Naive B cell (primary cell): ENCODE measurements around the gene HSPB9. TPM values are rescaled to one million over a fixed set of nuclear protein-coding genes. Genes with fewer than 3 reads are reported as not detected.

Experiments used
- polyA plus RNA-seq, 6 donors: library from polyadenylated mRNA; unstranded; fragments of 300-500 nt; fragmentation: Illumina TruSeq; gene quantifications; one replicate each; pipeline ENCODE4 v1.2.3, GENCODE V29; 2021; ENCODE audit warnings: low read depth in 6 of 6

The HSPB9 gene
- polyA plus RNA-seq, 6 donors from 2014 or later = 0.17 to 0.37 (median 0.25) TPM; not detected in 2

Other genes with a start within 250 kb of the HSPB9 start
- 10 to 100 TPM; 34.0 to 63.5 (median 49.8) TPM for gene ACLY, start 203.9 kb upstream of the HSPB9 start, polyA plus RNA-seq
- gene ODAD4, start 192.2 kb upstream of the HSPB9 start, polyA plus RNA-seq = under 1 TPM in 4 of 6 donors, not detected in 2; 0.17 to 0.60 (median 0.37) TPM
- gene CNP, start 156.0 kb upstream of the HSPB9 start, polyA plus RNA-seq = 10 to 100 TPM; 27.5 to 42.4 (median 34.8) TPM
- 10 to 100 TPM; 33.4 to 98.0 (median 77.4) TPM for gene DNAJC7, start 105.4 kb upstream of the HSPB9 start, polyA plus RNA-seq
- gene NKIRAS2, start 102.7 kb upstream of the HSPB9 start, polyA plus RNA-seq = 10 to 100 TPM; 25.0 to 42.1 (median 36.1) TPM
- under 1 TPM; 0.13 to 0.87 (median 0.58) TPM for gene C17orf113, start 72.2 kb upstream of the HSPB9 start, polyA plus RNA-seq
- gene ZNF385C, start 24.3 kb upstream of the HSPB9 start, polyA plus RNA-seq = under 1 TPM in 1 of 6 donors, not detected in 5; 0.21 TPM
- gene DHX58, start 10.1 kb upstream of the HSPB9 start, polyA plus RNA-seq = 10 to 100 TPM in 5 of 6 donors, 1 to 10 TPM in 1; 9.4 to 22.3 (median 13.4) TPM
- 10 to 100 TPM in 4 of 6 donors, 1 to 10 TPM in 2; 5.0 to 13.5 (median 10.1) TPM for gene KAT2A, start 1.4 kb upstream of the HSPB9 start, polyA plus RNA-seq
- gene RAB5C, start 32.2 kb downstream of the HSPB9 start, polyA plus RNA-seq = 100 to 1,000 TPM in 3 of 6 donors, 10 to 100 TPM in 3; 72.4 to 137 (median 94.4) TPM
- gene KCNH4, start 58.3 kb downstream of the HSPB9 start, polyA plus RNA-seq = under 1 TPM in 4 of 6 donors, not detected in 2; 0.09 to 0.17 (median 0.12) TPM
- gene HCRT, start 62.6 kb downstream of the HSPB9 start, polyA plus RNA-seq = not detected
- gene GHDC, start 71.7 kb downstream of the HSPB9 start, polyA plus RNA-seq = 10 to 100 TPM; 21.9 to 32.7 (median 26.2) TPM
- 10 to 100 TPM; 22.8 to 52.6 (median 42.6) TPM for gene STAT5B, start 153.6 kb downstream of the HSPB9 start, polyA plus RNA-seq
- gene STAT5A, start 165.7 kb downstream of the HSPB9 start, polyA plus RNA-seq = 10 to 100 TPM; 24.6 to 53.2 (median 45.2) TPM